SH-SY5Y (cell line): ENCODE results near the gene CMSS1.

ENCODE experiments used
- GATA2 ChIP-seq: IDR thresholded peaks from 2 replicates; pipeline ENCODE4 v1.6.1; 2011; ENCODE audit warnings: mild to moderate bottlenecking, low read depth, low read length
- GATA3 ChIP-seq: IDR thresholded peaks from 2 replicates; pipeline ENCODE4 v1.6.1; 2011; ENCODE audit warnings: low read depth, mild to moderate bottlenecking, low read length, moderate library complexity

CMSS1 gene

GRCh38 chr3:100185847-100186246 is 368.2 kb downstream of the CMSS1 start:
- no peak for TF ChIP-seq GATA3
- TF ChIP-seq GATA2 = no peak

- TF ChIP-seq GATA2 (no peak), GATA3 (no peak)
Observed at GRCh38 chr3:100189444-100189964, 371.8 kb downstream of the CMSS1 start.

GRCh38 chr3:100195375-100195774 is 377.7 kb downstream of the CMSS1 start:
- TF ChIP-seq GATA3 (no peak), GATA2 (no peak)

- TF ChIP-seq GATA3 (no peak), GATA2 (no peak)
Observed at GRCh38 chr3:100197876-100198275, 380.2 kb downstream of the CMSS1 start.

GRCh38 chr3:100198579-100199269 is 381.1 kb downstream of the CMSS1 start:
- TF ChIP-seq GATA3 (no peak), GATA2 (no peak)

GRCh38 chr3:100205171-100205570 is 387.5 kb downstream of the CMSS1 start:
- TF ChIP-seq GATA2 (no peak), GATA3 (no peak)

GRCh38 chr3:100206687-100207086 is 389.0 kb downstream of the CMSS1 start:
- TF ChIP-seq GATA2 = no peak
- TF ChIP-seq GATA3 = no peak

GRCh38 chr3:100207886-100208285 is 390.2 kb downstream of the CMSS1 start:
- TF ChIP-seq GATA2 = no peak
- TF ChIP-seq GATA3 = no peak

GRCh38 chr3:100209169-100209568 is 391.5 kb downstream of the CMSS1 start:
- no peak for TF ChIP-seq GATA2
- TF ChIP-seq GATA3 = no peak

- TF ChIP-seq GATA2 (no peak), GATA3 (no peak)
Observed at GRCh38 chr3:100209948-100210771, 392.5 kb downstream of the CMSS1 start.

GRCh38 chr3:100210772-100211135 is 393.1 kb downstream of the CMSS1 start:
- TF ChIP-seq GATA2 (no peak), GATA3 (no peak)

- no peak for TF ChIP-seq GATA2
- TF ChIP-seq GATA3 = no peak
Observed at GRCh38 chr3:100213891-100214573, 396.4 kb downstream of the CMSS1 start.

- no peak for TF ChIP-seq GATA3
Observed at GRCh38 chr3:100214574-100214964, 396.9 kb downstream of the CMSS1 start.

GRCh38 chr3:100216713-100217112 is 399.1 kb downstream of the CMSS1 start:
- no peak for TF ChIP-seq GATA3
- no peak for TF ChIP-seq GATA2
